Stimulated activated naive CD8-positive, alpha-beta T cell treated with anti-CD3 and anti-CD28 coated beads, Interleukin-15, Interleukin-2, amounts not matched to agents 100 ng/mL and 50 ng/mL, for 24 hours (primary cell): ENCODE measurements around the gene ZNF653.
"Not testable (repeated sequence)": the region's sequence is repeated elsewhere in the genome, so short reads cannot be mapped to it uniquely, and the experiment has no call there.

Experiments used
- H3K27ac Mint-ChIP-seq: one replicate; pipeline ENCODE4 v1.8.0; 2021; ENCODE audit warnings: mild to moderate bottlenecking, mixed read lengths
- H3K27me3 Mint-ChIP-seq: one replicate; pipeline ENCODE4 v1.8.0; 2021; ENCODE audit warnings: mixed read lengths
- H3K36me3 Mint-ChIP-seq: one replicate; pipeline ENCODE4 v1.8.0; 2021; ENCODE audit warnings: low read depth, mixed read lengths
- H3K4me1 Mint-ChIP-seq: one replicate; pipeline ENCODE4 v1.8.0; 2021; ENCODE audit warnings: low read depth, mixed read lengths
- H3K4me3 Mint-ChIP-seq: one replicate; pipeline ENCODE4 v1.8.0; 2021; ENCODE audit warnings: mild to moderate bottlenecking, mixed read lengths
- H3K9me3 Mint-ChIP-seq: one replicate; pipeline ENCODE4 v1.8.0; 2021; ENCODE audit warnings: mixed read lengths

ZNF653 gene

GRCh38 chr19:11479898-11480714 lies 25.5 kb downstream of the ZNF653 start:
- Mint-ChIP-seq H3K9me3 (no peaks in the 10 kb centered on the region), H3K27me3 (peaks cover 40% of the 10 kb centered on the region), H3K27ac (no peak overlapping the region)

DNA sequence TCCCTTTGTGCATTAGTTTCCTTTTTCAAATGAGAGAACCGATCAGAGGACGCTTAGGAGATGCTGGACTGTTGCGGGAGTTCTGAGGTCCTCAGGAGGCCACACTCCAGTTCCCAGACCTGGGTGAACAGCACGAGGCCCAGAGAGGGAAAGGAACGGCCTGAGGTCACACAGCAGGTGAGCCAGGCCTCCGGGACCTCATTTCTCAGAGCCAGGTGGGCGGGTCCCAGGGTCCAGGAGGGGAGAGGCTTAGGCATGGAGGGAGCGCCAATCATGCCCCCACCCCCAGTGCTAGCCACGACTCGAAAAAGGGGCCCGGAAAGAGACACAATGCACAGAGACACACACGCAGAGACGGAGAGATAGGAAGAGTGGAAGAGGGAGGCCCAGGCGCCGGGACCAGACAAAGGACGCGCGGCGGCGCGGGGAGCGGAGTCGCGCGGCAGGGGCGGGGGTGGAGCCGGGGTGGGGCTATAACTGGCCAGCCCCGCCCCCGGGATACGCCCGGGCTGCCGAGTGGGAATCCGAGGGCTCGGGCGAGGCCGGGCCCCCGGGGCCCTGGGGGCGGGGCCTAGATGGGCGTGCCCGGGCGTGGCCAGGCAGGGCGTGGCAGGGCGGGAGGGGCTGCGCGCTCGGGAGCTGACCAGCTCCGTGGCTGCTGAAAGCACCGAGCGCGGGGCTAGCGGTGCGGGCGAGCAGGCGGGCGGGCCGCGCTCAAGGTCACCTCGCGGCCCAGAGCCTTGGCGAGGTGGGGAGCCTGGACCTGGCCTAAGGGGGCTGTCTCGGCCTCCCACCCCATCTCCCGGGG lies 26.3 kb downstream of the ZNF653 start:
- Mint-ChIP-seq H3K27ac (no peak overlapping the region), H3K9me3 (no peaks in the 10 kb centered on the region), H3K27me3 (peaks cover 40% of the 10 kb centered on the region), H3K36me3 (no peaks in the 10 kb centered on the region), H3K4me1 (peaks cover 29% of the 10 kb centered on the region), H3K4me3 (no peak overlapping the region)

More at GRCh38 chr19:11479898-11480714, 25.5 kb downstream of the ZNF653 start:
- Mint-ChIP-seq H3K36me3 (peaks cover 2% of the 10 kb centered on the region), H3K4me1 (peaks cover 29% of the 10 kb centered on the region), H3K4me3 (no peak overlapping the region)

- Mint-ChIP-seq H3K27ac (no peak overlapping the region), H3K9me3 (no peaks in the 10 kb centered on the region), H3K4me1 (peaks cover 25% of the 10 kb centered on the region), H3K27me3 (peaks cover 40% of the 10 kb centered on the region), H3K36me3 (no peaks in the 10 kb centered on the region), H3K4me3 (no peak overlapping the region)
These were observed 27.2 kb downstream of the ZNF653 start for GRCh38 chr19:11478167-11479089.

DNA sequence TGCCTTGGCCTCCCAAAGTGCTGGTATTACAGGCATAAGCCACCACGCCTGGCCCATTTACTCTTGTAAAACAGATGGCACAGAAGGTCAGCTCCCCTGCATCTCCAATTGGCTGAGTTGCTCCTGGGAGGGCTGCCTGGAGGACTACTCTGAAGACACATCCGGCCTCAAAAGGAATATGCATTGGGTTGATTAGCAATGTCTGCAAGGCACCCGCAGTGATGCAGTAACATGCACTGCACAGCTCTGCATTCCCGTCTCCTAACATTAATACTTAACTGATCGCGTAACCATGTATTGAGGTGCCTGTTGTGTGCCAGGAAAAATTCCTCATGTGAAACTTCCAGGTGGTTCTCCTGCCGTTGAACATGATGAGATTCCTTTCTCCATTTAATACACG lies 29.8 kb downstream of the ZNF653 start:
- no peaks in the 10 kb centered on the region for H3K36me3 Mint-ChIP-seq
- no peak overlapping the region for H3K4me3 Mint-ChIP-seq
- H3K27ac Mint-ChIP-seq: no peak overlapping the region
- H3K9me3 Mint-ChIP-seq: no peaks in the 10 kb centered on the region
- peaks cover 33% of the 10 kb centered on the region for H3K27me3 Mint-ChIP-seq
- peaks cover 4% of the 10 kb centered on the region for H3K4me1 Mint-ChIP-seq

DNA sequence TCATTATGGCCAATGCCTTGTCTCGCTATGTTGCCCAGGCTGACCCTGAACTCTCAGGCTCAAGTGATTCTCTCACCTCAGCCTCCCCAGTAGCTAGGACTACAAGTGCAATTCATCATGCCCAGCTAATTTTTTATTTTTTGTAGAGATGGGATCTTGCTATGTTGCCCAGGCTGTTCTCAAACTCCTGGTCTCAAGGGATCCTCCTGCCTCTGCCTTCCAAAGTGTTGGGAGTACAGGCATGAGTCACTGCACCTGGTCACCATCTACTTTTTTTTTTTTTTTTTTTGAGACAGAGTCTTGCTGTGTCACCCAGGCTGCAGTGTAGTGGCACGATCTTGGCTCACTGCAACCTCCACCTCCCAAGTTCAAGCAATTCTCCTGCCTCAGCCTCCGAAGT lies 30.3 kb downstream of the ZNF653 start:
- not testable (repeated sequence) for H3K27ac Mint-ChIP-seq, H3K36me3 Mint-ChIP-seq, H3K9me3 Mint-ChIP-seq, H3K4me1 Mint-ChIP-seq, H3K4me3 Mint-ChIP-seq
- peaks cover 33% of the 10 kb centered on the region for H3K27me3 Mint-ChIP-seq

GRCh38 chr19:11473725-11474124 lies 31.9 kb downstream of the ZNF653 start:
- H3K36me3 Mint-ChIP-seq: no peaks in the 10 kb centered on the region
- peaks cover 27% of the 10 kb centered on the region for H3K27me3 Mint-ChIP-seq
- no peaks in the 10 kb centered on the region for H3K9me3 Mint-ChIP-seq
- no peaks in the 10 kb centered on the region for H3K4me1 Mint-ChIP-seq
- no peak overlapping the region for H3K27ac Mint-ChIP-seq
- no peak overlapping the region for H3K4me3 Mint-ChIP-seq

- not testable (repeated sequence) for H3K4me3 Mint-ChIP-seq, H3K4me1 Mint-ChIP-seq, H3K9me3 Mint-ChIP-seq, H3K36me3 Mint-ChIP-seq, H3K27ac Mint-ChIP-seq, H3K27me3 Mint-ChIP-seq
These were observed 37.3 kb downstream of the ZNF653 start for GRCh38 chr19:11468266-11468845.

DNA sequence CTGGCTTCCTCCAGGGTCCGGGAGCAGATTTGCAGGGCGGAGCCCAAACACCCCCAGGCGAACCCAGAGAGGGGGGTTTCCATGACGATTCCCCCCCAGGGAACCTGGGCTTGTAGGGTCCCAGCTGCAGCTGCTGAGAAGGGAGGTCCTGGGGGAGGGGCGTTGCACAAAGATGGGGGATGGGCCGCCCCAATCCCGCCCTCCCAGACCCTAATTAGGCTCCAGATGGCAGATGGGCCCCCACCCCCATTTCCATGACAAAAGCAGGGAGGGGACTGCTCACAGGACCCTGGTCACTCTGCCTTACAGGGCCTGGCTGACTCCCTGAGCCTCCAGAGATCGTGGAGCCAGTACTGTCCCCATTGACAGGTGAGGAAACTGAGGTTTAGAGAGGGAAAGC lies 40.0 kb downstream of the ZNF653 start:
- no peaks in the 10 kb centered on the region for H3K9me3 Mint-ChIP-seq
- H3K4me3 Mint-ChIP-seq: no peak overlapping the region
- H3K27me3 Mint-ChIP-seq: peaks cover 6% of the 10 kb centered on the region
- H3K4me1 Mint-ChIP-seq: no peaks in the 10 kb centered on the region
- no peak overlapping the region for H3K27ac Mint-ChIP-seq
- no peaks in the 10 kb centered on the region for H3K36me3 Mint-ChIP-seq

- no peaks in the 10 kb centered on the region for H3K9me3 Mint-ChIP-seq
- H3K27me3 Mint-ChIP-seq: peaks cover 13% of the 10 kb centered on the region
- H3K27ac Mint-ChIP-seq: no peak overlapping the region
- no peak overlapping the region for H3K4me3 Mint-ChIP-seq
- H3K4me1 Mint-ChIP-seq: no peaks in the 10 kb centered on the region
- H3K36me3 Mint-ChIP-seq: no peaks in the 10 kb centered on the region
These were observed 41.0 kb downstream of the ZNF653 start for GRCh38 chr19:11464333-11465265.

DNA sequence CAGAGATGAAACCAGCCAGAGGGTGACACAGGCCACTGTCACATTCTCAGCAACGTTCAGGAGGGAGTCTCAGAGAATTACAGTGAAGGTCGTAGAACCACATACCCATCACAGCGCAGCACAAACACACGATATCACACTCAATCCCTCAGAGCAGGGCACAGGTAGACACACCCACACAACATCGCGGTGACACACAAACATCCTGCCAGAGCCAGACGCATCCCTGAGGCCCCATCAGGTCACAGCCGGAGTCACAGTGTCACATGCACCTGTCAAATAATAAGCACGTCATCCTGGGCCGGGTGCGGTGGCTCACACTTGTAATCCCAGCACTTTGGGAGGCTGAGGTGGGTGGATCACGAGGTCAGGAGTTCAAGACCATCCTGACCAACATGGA lies 42.2 kb downstream of the ZNF653 start:
- H3K27me3 Mint-ChIP-seq: peaks cover 13% of the 10 kb centered on the region
- no peaks in the 10 kb centered on the region for H3K36me3 Mint-ChIP-seq
- H3K4me3 Mint-ChIP-seq: no peak overlapping the region
- H3K4me1 Mint-ChIP-seq: no peaks in the 10 kb centered on the region
- H3K9me3 Mint-ChIP-seq: no peaks in the 10 kb centered on the region
- H3K27ac Mint-ChIP-seq: no peak overlapping the region

- no peaks in the 10 kb centered on the region for H3K9me3 Mint-ChIP-seq
- H3K4me1 Mint-ChIP-seq: no peaks in the 10 kb centered on the region
- no peak overlapping the region for H3K4me3 Mint-ChIP-seq
- H3K36me3 Mint-ChIP-seq: no peaks in the 10 kb centered on the region
- no peak overlapping the region for H3K27ac Mint-ChIP-seq
- peaks cover 13% of the 10 kb centered on the region for H3K27me3 Mint-ChIP-seq
These were observed 44.2 kb downstream of the ZNF653 start for GRCh38 chr19:11461453-11461852.

DNA sequence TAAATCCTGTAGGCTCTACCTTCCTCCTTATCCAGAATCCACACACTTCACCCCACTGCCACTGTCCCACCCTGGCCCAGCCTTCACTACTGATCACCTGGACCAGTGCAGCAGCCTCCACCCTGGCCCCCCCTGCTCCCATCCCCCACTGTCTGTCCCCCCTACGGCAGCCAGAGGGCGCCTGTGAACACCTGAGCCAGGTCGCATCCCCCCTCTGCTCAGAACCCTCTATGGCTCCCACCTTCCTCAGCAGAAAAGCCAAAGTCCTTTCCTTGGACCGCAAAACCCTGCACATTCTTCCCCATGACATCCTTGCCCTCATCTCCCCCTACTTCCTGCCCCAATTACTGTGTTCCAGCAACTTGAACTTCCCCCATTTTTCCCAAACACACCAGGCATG lies 45.4 kb downstream of the ZNF653 start:
- no peaks in the 10 kb centered on the region for H3K4me1 Mint-ChIP-seq
- no peaks in the 10 kb centered on the region for H3K36me3 Mint-ChIP-seq
- no peak overlapping the region for H3K4me3 Mint-ChIP-seq
- H3K9me3 Mint-ChIP-seq: no peaks in the 10 kb centered on the region
- H3K27ac Mint-ChIP-seq: no peak overlapping the region
- H3K27me3 Mint-ChIP-seq: peaks cover 10% of the 10 kb centered on the region

DNA sequence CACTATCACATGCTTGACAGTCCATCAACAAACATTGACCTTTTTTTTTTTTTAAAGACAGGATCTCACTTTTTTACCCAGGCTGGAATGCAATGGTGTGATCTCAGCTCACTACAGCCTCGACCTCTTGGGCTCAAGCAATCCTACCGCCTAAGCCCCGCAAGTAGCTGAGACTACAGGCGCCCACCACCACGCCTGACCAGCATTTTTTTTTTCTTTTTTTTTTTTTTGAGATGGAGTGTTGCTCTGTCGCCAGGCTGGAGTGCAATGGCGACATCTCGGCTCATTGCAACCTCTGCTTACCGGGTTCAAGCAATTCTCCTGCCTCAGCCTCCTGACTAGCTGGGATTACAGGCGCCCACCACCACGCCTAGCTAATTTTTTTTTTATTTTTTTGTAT lies 46.7 kb downstream of the ZNF653 start:
- not testable (repeated sequence) for H3K27ac Mint-ChIP-seq, H3K4me3 Mint-ChIP-seq, H3K36me3 Mint-ChIP-seq, H3K4me1 Mint-ChIP-seq, H3K9me3 Mint-ChIP-seq
- peaks cover 10% of the 10 kb centered on the region for H3K27me3 Mint-ChIP-seq
